Spleen (tissue), 11 donors: ENCODE measurements around the gene IRF2. TPM values are rescaled to one million over a fixed set of nuclear protein-coding genes. Genes with fewer than 3 reads are reported as not detected.

Experiments used
- DNase-seq: peaks from one replicate; pipeline ENCODE4 v3.0.0-alpha.2; 2020
- H3K27ac ChIP-seq, 8 donors: fragments of 200-600 bp; sonication (generic) in 7 of 8; 1 replicate in 4 of 8; 2 replicates in 4 of 8; pipeline versions ENCODE4 v1.5.0 to v1.8.0; 2016 to 2021; ENCODE audit warnings: inconsistent platforms in 4 of 8, mild to moderate bottlenecking in 4 of 8, moderate library complexity in 1 of 8
- H3K27me3 ChIP-seq, 7 donors: fragments of 200-600 bp; sonication (generic) in 6 of 7; replicated peaks in 1 of 7; 1 replicate in 4 of 7; 2 replicates in 3 of 7; pipeline versions ENCODE4 v1.5.0 to v1.8.0; 2016 to 2021; ENCODE audit warnings: inconsistent platforms in 3 of 7, mild to moderate bottlenecking in 1 of 7
- H3K36me3 ChIP-seq, 6 donors: fragments of 200-600 bp; sonication (generic) in 5 of 6; 1 replicate in 4 of 6; 2 replicates in 2 of 6; pipeline versions ENCODE4 v1.5.0 to v1.8.0; 2016 to 2021; ENCODE audit warnings: inconsistent platforms in 2 of 6
- H3K4me1 ChIP-seq, 6 donors: fragments of 200-600 bp; sonication (generic) in 5 of 6; 1 replicate in 3 of 6; 2 replicates in 3 of 6; pipeline versions ENCODE4 v1.5.0 to v1.8.0; 2016 to 2021; ENCODE audit warnings: inconsistent platforms in 3 of 6
- H3K4me3 ChIP-seq, 8 donors: fragments of 200-600 bp; sonication (generic) in 7 of 8; 1 replicate in 4 of 8; 2 replicates in 4 of 8; pipeline versions ENCODE4 v1.5.0 to v1.8.0; 2016 to 2021; ENCODE audit warnings: inconsistent platforms in 4 of 8, mild to moderate bottlenecking in 4 of 8, moderate library complexity in 2 of 8
- H3K9me3 ChIP-seq, 8 donors: fragments of 200-600 bp; sonication (generic) in 7 of 8; 1 replicate in 4 of 8; 2 replicates in 4 of 8; pipeline versions ENCODE4 v1.5.0 to v1.8.0; 2016 to 2021; ENCODE audit warnings: inconsistent platforms in 4 of 8
- CTCF ChIP-seq, 11 experiments: fragments of 200-600 bp in 7 of 11; fragments of 450-650 bp in 4 of 11; sonication (generic) in 4 of 11; IDR thresholded peaks in 8 of 11; conservative IDR thresholded peaks in 3 of 11; 1 replicate in 7 of 11; 2 replicates in 4 of 11; pipeline versions ENCODE4 v1.4.0 to v1.8.0; 2016 to 2021; ENCODE audit warnings: antibody characterized with exemption in 11 of 11, inconsistent platforms in 4 of 11, mild to moderate bottlenecking in 1 of 11
- POLR2A ChIP-seq, 3 donors: fragments of 450-650 bp; IDR thresholded peaks; one replicate each; pipeline ENCODE4 v1.5.1; 2017; ENCODE audit warnings: antibody characterized with exemption in 3 of 3, mild to moderate bottlenecking in 1 of 3
- POLR2AphosphoS5 ChIP-seq, 3 donors: sonication (generic); formaldehyde crosslinking; IDR thresholded peaks; one replicate each; pipeline ENCODE4 v1.5.1; 2017; ENCODE audit warnings: antibody characterized with exemption in 3 of 3
- WGBS, 5 donors: extraction: QIAGEN DNeasy Blood & Tissue Kit in 3 of 5; methylation state at CpG; one replicate each; pipeline versions ENCODE4 v1.1.5 to v1.1.7; 2013 to 2018; 5-methylcytosine and 5-hydroxymethylcytosine counted together
- intact Hi-C: fragments of 100-400 bp; cut with DNase I; formaldehyde crosslinking; loops from one replicate; pipeline ENCODE4 v1.15.0; 2023; ENCODE audit warnings: low total_unique reads
- polyA plus RNA-seq, 3 donors: library from polyadenylated mRNA; stranded (reverse); fragments of 200-250 nt; gene quantifications; one replicate each; pipeline ENCODE4 v1.2.1, GENCODE V29; 2013
- total RNA-seq, 7 donors: library from RNA; depleted of rRNA in 3 of 7; stranded (reverse); fragments of >200 nt in 3 of 7; fragmentation: NEBNext Ultra II Directional in 4 of 7; extraction: Animal tissue kit (Norgen Biotek cat#: 25700) in 4 of 7; gene quantifications; one replicate each; pipeline versions ENCODE4 v1.1.0 to v1.2.1, GENCODE V29; 2016 to 2021
- donor health status: healthy with polysubstance abuse.
- donor health status: DM: no; HTN: no; CAD: no; lungs with moderate emphysema.
- donor health status: DM: no; HTN: no; CAD: no.
- donor health status: Bipolar disorder and iron deficiency.
- donor health status: healthy.
- donor health status: DM: no; HTN: no; CAD: no.
- donor health status: DM: yes; HTN: yes; CAD: no.

IRF2 gene
- total and polyA plus RNA-seq, 10 donors: 27.1 to 101 (median 87.2) TPM

GRCh38 chr4:184400891-184401290 lies 73.5 kb downstream of the IRF2 start:
- H3K27me3 ChIP-seq: no peaks in the 10 kb centered on the region
- H3K9me3 ChIP-seq: no peaks in the 10 kb centered on the region
- WGBS, 5 donors: 90 to 95% (median 91%) methylated on average over 8 of the region's 8 CpGs
- H3K36me3 ChIP-seq: peaks cover 3 to 100% (median 74%) of the 10 kb centered on the region in 6 donors
- DNase-seq: no peak
- no peak for TF ChIP-seq POLR2A (IDR thresholded peaks at IDR 0.05)
- no peak for TF ChIP-seq POLR2AphosphoS5 (IDR thresholded peaks at IDR 0.05)
- TF ChIP-seq CTCF (IDR thresholded peaks at IDR 0.05 in 8 of 11, conservative IDR thresholded peaks at IDR 0.05 in 3 of 11): no peak
- no peak overlapping the region for H3K4me3 ChIP-seq
- intact Hi-C loops: no loop called here
- H3K27ac ChIP-seq: peak overlapping the region in 4 of 8 donors; percentile 58 to 76 (median 72)
- peaks cover 12 to 91% (median 35%) of the 10 kb centered on the region in 6 donors for H3K4me1 ChIP-seq

- TF ChIP-seq CTCF (IDR thresholded peaks at IDR 0.05 in 8 of 11, conservative IDR thresholded peaks at IDR 0.05 in 3 of 11) (no peak), POLR2AphosphoS5 (IDR thresholded peaks at IDR 0.05) (no peak), POLR2A (IDR thresholded peaks at IDR 0.05) (no peak)
- Histone ChIP-seq H3K4me1 (peaks cover 13 to 91% (median 40%) of the 10 kb centered on the region in 6 donors), H3K27ac (peak overlapping the region in 5 of 8 donors; percentile 56 to 76 (median 71)), H3K27me3 (no peaks in the 10 kb centered on the region), H3K9me3 (no peaks in the 10 kb centered on the region), H3K36me3 (peaks cover 3 to 100% (median 70%) of the 10 kb centered on the region in 6 donors), H3K4me3 (no peak overlapping the region)
- 62 to 83% (median 72%) methylated on average over 7 of the region's 7 CpGs for WGBS, 5 donors
- DNase-seq: no peak
- intact Hi-C loops: no loop called here
Measured at GRCh38 chr4:184400375-184400870, 73.9 kb downstream of the IRF2 start.

GRCh38 chr4:184399512-184399908 lies 74.8 kb downstream of the IRF2 start:
- Histone ChIP-seq H3K27me3 (no peaks in the 10 kb centered on the region), H3K4me3 (no peak overlapping the region), H3K4me1 (peaks cover 13 to 97% (median 46%) of the 10 kb centered on the region in 6 donors), H3K27ac (peak overlapping the region in 7 of 8 donors; percentile 25 to 76 (median 69)), H3K36me3 (peaks cover 3 to 100% (median 64%) of the 10 kb centered on the region in 6 donors), H3K9me3 (no peaks in the 10 kb centered on the region)
- intact Hi-C loops: no loop called here
- TF ChIP-seq POLR2AphosphoS5 (IDR thresholded peaks at IDR 0.05) (peak in 1 of 3 donors; percentile 14), POLR2A (IDR thresholded peaks at IDR 0.05) (no peak), CTCF (IDR thresholded peaks at IDR 0.05 in 8 of 11, conservative IDR thresholded peaks at IDR 0.05 in 3 of 11) (peak in 1 of 11 experiments; percentile 36)
- no peak for DNase-seq
- WGBS, 5 donors: 77 to 88% (median 85%) methylated on average over 3 of the region's 3 CpGs

- DNase-seq: no peak
- no peaks in the 10 kb centered on the region for H3K9me3 ChIP-seq
- peak overlapping the region in 7 of 8 donors; percentile 25 to 76 (median 69) for H3K27ac ChIP-seq
- H3K4me1 ChIP-seq: peaks cover 13 to 98% (median 51%) of the 10 kb centered on the region in 6 donors
- peaks cover 3 to 100% (median 61%) of the 10 kb centered on the region in 6 donors for H3K36me3 ChIP-seq
- no peaks in the 10 kb centered on the region for H3K27me3 ChIP-seq
- WGBS, 5 donors: 93 to 96% (median 95%) methylated on average over 23 to 24 of the region's 24 CpGs
- no peak overlapping the region for H3K4me3 ChIP-seq
- intact Hi-C loops: no loop called here
- TF ChIP-seq POLR2AphosphoS5 (IDR thresholded peaks at IDR 0.05) (peak in 2 of 3 donors; percentile 35 to 60), CTCF (IDR thresholded peaks at IDR 0.05 in 8 of 11, conservative IDR thresholded peaks at IDR 0.05 in 3 of 11) (no peak)
Measured at GRCh38 chr4:184398741-184399511, 75.4 kb downstream of the IRF2 start.
